Measurements from ENCODE around the gene SCPEP1. TPM values are rescaled to one million over a fixed set of nuclear protein-coding genes. Genes with fewer than 3 reads are reported as not detected.

The SCPEP1 gene
- total and polyA plus RNA-seq, 7 experiments from 2014 or later = 8.4 to 81.6 (median 28.9) TPM

- H3K9me3 Mint-ChIP-seq = no peaks in the 10 kb centered on the region
- no peaks in the 10 kb centered on the region for H3K27me3 ChIP-seq (ENCODE audit: control insufficient read depth in 2 of 2, insufficient read depth in 2 of 2, low read length in 2 of 2)
- ATAC-seq = no peak
- H3K36me3 ChIP-seq (ENCODE audit: control insufficient read depth in 2 of 3, insufficient read depth in 3 of 3, low read length in 3 of 3) = no peaks in the 10 kb centered on the region
- H3K27ac ChIP-seq (ENCODE audit: low read depth, low read length) = no peak overlapping the region
- intact Hi-C loops (cut with micrococcal nuclease) = loop anchor here in 1 of 2 donors (2.0 kb wide), 1 partner anchor 33 kb away; the partner anchor contains the start of gene SCPEP1
- peaks cover 0 to 20% (median 0%) of the 10 kb centered on the region in 5 donors for H3K27me3 Mint-ChIP-seq
- peaks cover 6 to 10% (median 7%) of the 10 kb centered on the region in 7 donors for H3K4me1 Mint-ChIP-seq
- H3K4me1 ChIP-seq (ENCODE audit: control insufficient read depth in 2 of 2, insufficient read depth in 2 of 2, low read length in 2 of 2) = no peaks in the 10 kb centered on the region
- ChIA-PET CTCF (interaction anchor here (1.0 kb wide), 1 partner anchor 11 kb away, joined by 4 read pairs; no protein-coding TSS in a partner anchor), POLR2A (no interaction called here)
- no peak for DNase-seq
- no peak overlapping the region for H3K27ac Mint-ChIP-seq
- H3K4me3 ChIP-seq (ENCODE audit: low read length) = no peak overlapping the region
- H3K36me3 Mint-ChIP-seq = no peaks in the 10 kb centered on the region
- no peaks in the 10 kb centered on the region for H3K9me3 ChIP-seq (ENCODE audit: control insufficient read depth in 2 of 3, low read length in 3 of 3)
- H3K4me3 Mint-ChIP-seq = no peak overlapping the region
Observed at GRCh38 chr17:57011491-57012015, 33.6 kb downstream of the SCPEP1 start.

- no peak overlapping the region for H3K4me3 ChIP-seq (ENCODE audit: low read length)
- H3K27ac ChIP-seq (ENCODE audit: low read depth, low read length) = no peak overlapping the region
- no peak overlapping the region for H3K4me3 Mint-ChIP-seq
- DNase-seq = no peak
- no peaks in the 10 kb centered on the region for H3K36me3 Mint-ChIP-seq
- H3K27ac Mint-ChIP-seq = no peak overlapping the region
- ATAC-seq = no peak
- ChIA-PET POLR2A (no interaction called here), CTCF (interaction anchor here (1.1 kb wide), 1 partner anchor 9 kb away, joined by 3 read pairs; no protein-coding TSS in a partner anchor)
- no peaks in the 10 kb centered on the region for H3K9me3 ChIP-seq (ENCODE audit: control insufficient read depth in 2 of 3, low read length in 3 of 3)
- peaks cover 0 to 22% (median 8%) of the 10 kb centered on the region in 5 donors for H3K27me3 Mint-ChIP-seq
- intact Hi-C loops (cut with micrococcal nuclease) = no loop called here
- H3K27me3 ChIP-seq (ENCODE audit: control insufficient read depth in 2 of 2, insufficient read depth in 2 of 2, low read length in 2 of 2) = no peaks in the 10 kb centered on the region
- no peaks in the 10 kb centered on the region for H3K4me1 Mint-ChIP-seq
- H3K36me3 ChIP-seq (ENCODE audit: control insufficient read depth in 2 of 3, insufficient read depth in 3 of 3, low read length in 3 of 3) = no peaks in the 10 kb centered on the region
- H3K4me1 ChIP-seq (ENCODE audit: control insufficient read depth in 2 of 2, insufficient read depth in 2 of 2, low read length in 2 of 2) = no peaks in the 10 kb centered on the region
- no peaks in the 10 kb centered on the region for H3K9me3 Mint-ChIP-seq
Observed at GRCh38 chr17:57016071-57016763, 38.3 kb downstream of the SCPEP1 start.

- H3K4me1 Mint-ChIP-seq = no peaks in the 10 kb centered on the region
- no peaks in the 10 kb centered on the region for H3K36me3 Mint-ChIP-seq
- no peak overlapping the region for H3K4me3 Mint-ChIP-seq
- H3K27ac Mint-ChIP-seq = no peak overlapping the region
- H3K9me3 Mint-ChIP-seq = no peaks in the 10 kb centered on the region
- DNase-seq = no peak
- Histone ChIP-seq H3K9me3 (ENCODE audit: control insufficient read depth in 2 of 3, low read length in 3 of 3) (no peaks in the 10 kb centered on the region), H3K4me1 (ENCODE audit: control insufficient read depth in 2 of 2, insufficient read depth in 2 of 2, low read length in 2 of 2) (no peaks in the 10 kb centered on the region), H3K27ac (ENCODE audit: low read depth, low read length) (no peak overlapping the region), H3K36me3 (ENCODE audit: control insufficient read depth in 2 of 3, insufficient read depth in 3 of 3, low read length in 3 of 3) (no peaks in the 10 kb centered on the region), H3K4me3 (ENCODE audit: low read length) (no peak overlapping the region), H3K27me3 (ENCODE audit: control insufficient read depth in 2 of 2, insufficient read depth in 2 of 2, low read length in 2 of 2) (no peaks in the 10 kb centered on the region)
- ChIA-PET CTCF (no interaction called here), POLR2A (no interaction called here)
- no peak for ATAC-seq
- H3K27me3 Mint-ChIP-seq = peaks cover 0 to 21% (median 11%) of the 10 kb centered on the region in 5 donors
- intact Hi-C loops (cut with micrococcal nuclease) = no loop called here
Observed at GRCh38 chr17:57016764-57017116, 38.8 kb downstream of the SCPEP1 start.

- DNase-seq = no peak
- Histone ChIP-seq H3K27ac (ENCODE audit: low read depth, low read length) (no peak overlapping the region), H3K27me3 (ENCODE audit: control insufficient read depth in 2 of 2, insufficient read depth in 2 of 2, low read length in 2 of 2) (no peaks in the 10 kb centered on the region), H3K4me1 (ENCODE audit: control insufficient read depth in 2 of 2, insufficient read depth in 2 of 2, low read length in 2 of 2) (no peaks in the 10 kb centered on the region), H3K4me3 (ENCODE audit: low read length) (no peak overlapping the region), H3K9me3 (ENCODE audit: control insufficient read depth in 2 of 3, low read length in 3 of 3) (no peaks in the 10 kb centered on the region), H3K36me3 (ENCODE audit: control insufficient read depth in 2 of 3, insufficient read depth in 3 of 3, low read length in 3 of 3) (no peaks in the 10 kb centered on the region)
- H3K27ac Mint-ChIP-seq = no peak overlapping the region
- CTCF ChIA-PET = no interaction called here
- H3K4me3 Mint-ChIP-seq = no peak overlapping the region
- ATAC-seq = no peak
- intact Hi-C loops (cut with micrococcal nuclease) = no loop called here
- H3K9me3 Mint-ChIP-seq = no peaks in the 10 kb centered on the region
- no peaks in the 10 kb centered on the region for H3K36me3 Mint-ChIP-seq
- peaks cover 0 to 19% (median 12%) of the 10 kb centered on the region in 5 donors for H3K27me3 Mint-ChIP-seq
- POLR2A ChIA-PET = no interaction called here
- H3K4me1 Mint-ChIP-seq = no peaks in the 10 kb centered on the region
Observed at GRCh38 chr17:57017625-57018024, 39.7 kb downstream of the SCPEP1 start.

GRCh38 chr17:57020208-57020607 is 42.3 kb downstream of the SCPEP1 start:
- Histone ChIP-seq H3K27me3 (ENCODE audit: control insufficient read depth in 2 of 2, insufficient read depth in 2 of 2, low read length in 2 of 2) (peaks cover 0 to 3% of the 10 kb centered on the region in 2 donors), H3K4me1 (ENCODE audit: control insufficient read depth in 2 of 2, insufficient read depth in 2 of 2, low read length in 2 of 2) (no peaks in the 10 kb centered on the region), H3K36me3 (ENCODE audit: control insufficient read depth in 2 of 3, insufficient read depth in 3 of 3, low read length in 3 of 3) (no peaks in the 10 kb centered on the region), H3K27ac (ENCODE audit: low read depth, low read length) (no peak overlapping the region), H3K9me3 (ENCODE audit: control insufficient read depth in 2 of 3, low read length in 3 of 3) (no peaks in the 10 kb centered on the region), H3K4me3 (ENCODE audit: low read length) (no peak overlapping the region)
- CTCF ChIA-PET = interaction anchor here (0.7 kb wide), 2 partner anchors 26 to 40 kb away, joined by 3 read pairs; no protein-coding TSS in a partner anchor
- no peak for DNase-seq
- H3K36me3 Mint-ChIP-seq = no peaks in the 10 kb centered on the region
- POLR2A ChIA-PET = interaction anchor here (0.7 to 1.0 kb wide), 2 partner anchors 10 to 1108 kb away, joined by 3 read pairs; no protein-coding TSS in a partner anchor
- no peak overlapping the region for H3K4me3 Mint-ChIP-seq
- H3K9me3 Mint-ChIP-seq = peaks cover 0 to 11% (median 0%) of the 10 kb centered on the region in 11 donors
- peaks cover 7 to 27% (median 17%) of the 10 kb centered on the region in 5 donors for H3K27me3 Mint-ChIP-seq
- H3K4me1 Mint-ChIP-seq = no peaks in the 10 kb centered on the region
- no peak for ATAC-seq
- H3K27ac Mint-ChIP-seq = no peak overlapping the region
- intact Hi-C loops (cut with micrococcal nuclease) = no loop called here

- ChIA-PET CTCF (interaction anchor here (0.7 kb wide), 1 partner anchor 729 kb away, joined by 8 read pairs; no protein-coding TSS in a partner anchor), POLR2A (interaction anchor here (0.6 kb wide), 1 partner anchor 205 kb away, joined by 3 read pairs; no protein-coding TSS in a partner anchor)
- Mint-ChIP-seq H3K9me3 (peaks cover 0 to 22% (median 5%) of the 10 kb centered on the region in 11 donors), H3K36me3 (no peaks in the 10 kb centered on the region), H3K4me1 (no peaks in the 10 kb centered on the region), H3K4me3 (no peak overlapping the region), H3K27me3 (peaks cover 7 to 24% (median 17%) of the 10 kb centered on the region in 5 donors), H3K27ac (no peak overlapping the region)
- Histone ChIP-seq H3K9me3 (ENCODE audit: control insufficient read depth in 2 of 3, low read length in 3 of 3) (peaks cover 0 to 3% (median 0%) of the 10 kb centered on the region in 3 experiments), H3K27ac (ENCODE audit: low read depth, low read length) (no peak overlapping the region), H3K4me1 (ENCODE audit: control insufficient read depth in 2 of 2, insufficient read depth in 2 of 2, low read length in 2 of 2) (no peaks in the 10 kb centered on the region), H3K4me3 (ENCODE audit: low read length) (no peak overlapping the region), H3K27me3 (ENCODE audit: control insufficient read depth in 2 of 2, insufficient read depth in 2 of 2, low read length in 2 of 2) (peaks cover 0 to 3% of the 10 kb centered on the region in 2 donors), H3K36me3 (ENCODE audit: control insufficient read depth in 2 of 3, insufficient read depth in 3 of 3, low read length in 3 of 3) (no peaks in the 10 kb centered on the region)
- no peak for ATAC-seq
- DNase-seq = no peak
- intact Hi-C loops (cut with micrococcal nuclease) = no loop called here
Observed at GRCh38 chr17:57021226-57021940, 43.5 kb downstream of the SCPEP1 start.

Measured in naive thymus-derived CD4-positive, alpha-beta T cell (primary cell).